IPS-18a (cell line): ENCODE results near the gene DYNLRB2.

ENCODE experiments used
- H3K27ac ChIP-seq: one replicate; pipeline ENCODE4 v1.5.1; 2013; ENCODE audit warnings: low read length
- H3K27me3 ChIP-seq: one replicate; pipeline ENCODE4 v1.6.1; 2013; ENCODE audit warnings: mild to moderate bottlenecking, low read length; ENCODE audit not compliant: control insufficient read depth, insufficient read depth
- H3K36me3 ChIP-seq: one replicate; pipeline ENCODE4 v1.6.1; 2013; ENCODE audit warnings: low read depth, low read length; ENCODE audit not compliant: control insufficient read depth
- H3K4me1 ChIP-seq: one replicate; pipeline ENCODE4 v1.6.1; 2013; ENCODE audit warnings: low read depth, low read length; ENCODE audit not compliant: control insufficient read depth
- H3K4me3 ChIP-seq: one replicate; pipeline ENCODE4 v1.5.1; 2013; ENCODE audit warnings: low read length
- H3K9ac ChIP-seq: one replicate; pipeline ENCODE4 v1.6.1; 2013; ENCODE audit warnings: mild to moderate bottlenecking, low read length, moderate library complexity
- H3K9me3 ChIP-seq: one replicate; pipeline ENCODE4 v1.6.1; 2013; ENCODE audit warnings: low read depth, low read length; ENCODE audit not compliant: control insufficient read depth

The DYNLRB2 gene

DNA sequence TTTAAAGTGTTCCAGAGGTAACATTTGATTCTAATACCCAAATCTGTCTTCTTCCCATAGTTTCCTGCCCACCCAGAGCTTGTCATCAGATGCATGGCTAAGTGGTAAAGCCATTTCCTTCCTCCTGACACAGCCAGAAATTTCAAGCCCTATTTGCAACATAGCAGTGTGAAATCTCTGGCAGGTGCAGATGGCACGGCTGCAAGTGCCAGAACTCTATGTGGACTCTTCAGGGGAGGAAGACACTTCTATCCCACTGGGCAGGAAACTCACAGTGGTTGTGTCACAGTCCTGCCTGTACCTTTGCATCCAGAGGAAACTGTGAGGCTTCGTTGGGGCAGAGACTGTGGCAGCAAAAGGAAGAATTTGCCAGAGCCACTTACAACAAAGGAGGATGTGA lies 13.2 kb downstream of the DYNLRB2 start:
- H3K4me3 ChIP-seq, result no peak overlapping the region
- no peaks in the 10 kb centered on the region for H3K9me3 ChIP-seq
- H3K36me3 ChIP-seq, result no peaks in the 10 kb centered on the region
- H3K4me1 ChIP-seq, result no peaks in the 10 kb centered on the region
- H3K27me3 ChIP-seq, result no peaks in the 10 kb centered on the region
- H3K27ac ChIP-seq, result no peak overlapping the region
- H3K9ac ChIP-seq, result no peak overlapping the region

GRCh38 chr16:80556481-80556880 lies 15.7 kb downstream of the DYNLRB2 start:
- Histone ChIP-seq H3K9me3 (no peaks in the 10 kb centered on the region), H3K4me3 (no peak overlapping the region), H3K36me3 (no peaks in the 10 kb centered on the region), H3K4me1 (no peaks in the 10 kb centered on the region), H3K27me3 (no peaks in the 10 kb centered on the region), H3K27ac (no peak overlapping the region), H3K9ac (no peak overlapping the region)

DNA sequence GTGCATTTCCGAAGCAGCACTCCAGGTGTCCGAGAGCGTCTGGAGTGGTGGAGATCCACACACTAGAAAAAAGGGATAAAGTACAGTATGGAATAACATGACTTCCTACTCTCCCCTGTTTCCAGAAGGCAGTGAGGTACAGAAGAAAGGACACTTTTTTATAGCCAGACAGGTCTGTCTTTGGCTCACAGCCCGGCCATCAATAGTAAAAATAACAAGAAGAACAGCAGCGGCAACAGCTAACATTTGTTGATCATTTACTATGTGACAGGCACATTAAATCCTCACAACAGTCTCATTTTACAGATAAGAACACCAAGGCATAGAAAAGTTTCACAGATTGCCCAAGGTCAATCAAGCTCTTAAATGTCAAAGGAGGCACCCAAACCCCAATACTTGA lies 16.2 kb downstream of the DYNLRB2 start:
- Histone ChIP-seq H3K9ac (no peak overlapping the region), H3K27me3 (no peaks in the 10 kb centered on the region), H3K36me3 (no peaks in the 10 kb centered on the region), H3K27ac (no peak overlapping the region), H3K9me3 (no peaks in the 10 kb centered on the region), H3K4me1 (no peaks in the 10 kb centered on the region), H3K4me3 (no peak overlapping the region)

GRCh38 chr16:80559369-80559768 lies 18.6 kb downstream of the DYNLRB2 start:
- Histone ChIP-seq H3K9me3 (no peaks in the 10 kb centered on the region), H3K27ac (no peak overlapping the region), H3K4me1 (no peaks in the 10 kb centered on the region), H3K9ac (no peak overlapping the region), H3K36me3 (no peaks in the 10 kb centered on the region), H3K27me3 (no peaks in the 10 kb centered on the region), H3K4me3 (no peak overlapping the region)

DNA sequence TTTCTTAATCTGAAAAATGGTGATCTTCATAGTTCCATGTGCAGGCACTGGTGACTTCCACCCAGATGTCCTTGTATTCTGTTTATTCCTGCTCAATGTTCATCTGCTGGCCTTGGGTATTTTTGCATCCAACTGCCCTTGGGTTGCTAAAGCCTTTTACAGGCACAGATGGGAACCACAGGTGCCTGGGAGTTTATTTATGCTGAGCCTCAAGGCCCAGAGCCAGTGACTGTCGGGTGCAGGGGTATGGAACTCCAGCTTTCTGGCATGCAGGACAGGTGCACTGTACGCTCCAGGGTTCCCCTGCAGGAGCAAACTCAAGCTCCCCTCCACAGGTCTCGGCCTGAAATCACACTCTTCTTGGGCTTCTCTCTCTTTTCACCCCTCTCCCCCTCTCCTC lies 22.3 kb downstream of the DYNLRB2 start:
- Histone ChIP-seq H3K36me3 (no peaks in the 10 kb centered on the region), H3K9me3 (no peaks in the 10 kb centered on the region), H3K9ac (no peak overlapping the region), H3K27ac (no peak overlapping the region), H3K4me3 (no peak overlapping the region), H3K27me3 (no peaks in the 10 kb centered on the region), H3K4me1 (no peaks in the 10 kb centered on the region)

DNA sequence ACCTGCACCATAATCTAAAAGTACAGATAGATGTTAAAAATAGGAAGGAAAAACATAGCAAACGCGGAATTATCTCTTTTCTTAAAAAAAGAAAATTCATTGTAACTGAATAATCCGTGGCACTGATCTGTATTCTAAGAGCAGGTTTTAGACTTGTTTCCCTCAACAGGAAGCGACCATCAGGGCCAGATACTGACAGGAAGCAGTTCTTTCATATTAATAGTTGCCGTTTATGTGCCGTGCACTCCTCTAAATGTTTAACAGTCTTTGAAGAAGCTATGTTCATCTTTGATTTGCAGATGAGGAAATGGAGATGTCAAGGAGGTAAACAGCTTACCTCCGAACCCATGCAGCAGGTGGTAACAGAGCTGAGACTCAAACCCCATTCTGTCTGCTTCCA lies 23.6 kb downstream of the DYNLRB2 start:
- Histone ChIP-seq H3K9me3 (no peaks in the 10 kb centered on the region), H3K9ac (no peak overlapping the region), H3K27me3 (no peaks in the 10 kb centered on the region), H3K4me1 (no peaks in the 10 kb centered on the region), H3K27ac (no peak overlapping the region), H3K36me3 (no peaks in the 10 kb centered on the region), H3K4me3 (no peak overlapping the region)

GRCh38 chr16:80569440-80570105 lies 28.8 kb downstream of the DYNLRB2 start:
- no peak overlapping the region for H3K27ac ChIP-seq
- no peaks in the 10 kb centered on the region for H3K9me3 ChIP-seq
- no peak overlapping the region for H3K4me3 ChIP-seq
- H3K27me3 ChIP-seq, result no peaks in the 10 kb centered on the region
- H3K9ac ChIP-seq, result no peak overlapping the region
- H3K36me3 ChIP-seq, result no peaks in the 10 kb centered on the region
- H3K4me1 ChIP-seq, result no peaks in the 10 kb centered on the region

GRCh38 chr16:80570106-80570478 lies 29.3 kb downstream of the DYNLRB2 start:
- no peaks in the 10 kb centered on the region for H3K36me3 ChIP-seq

GRCh38 chr16:80573700-80574120 lies 32.9 kb downstream of the DYNLRB2 start:
- no peaks in the 10 kb centered on the region for H3K36me3 ChIP-seq
- no peak overlapping the region for H3K27ac ChIP-seq
- no peaks in the 10 kb centered on the region for H3K9me3 ChIP-seq
- H3K4me1 ChIP-seq, result no peaks in the 10 kb centered on the region
- no peak overlapping the region for H3K9ac ChIP-seq
- H3K4me3 ChIP-seq, result no peak overlapping the region
- no peaks in the 10 kb centered on the region for H3K27me3 ChIP-seq

More at GRCh38 chr16:80570106-80570478, 29.3 kb downstream of the DYNLRB2 start:
- no peaks in the 10 kb centered on the region for H3K27me3 ChIP-seq
- H3K4me3 ChIP-seq, result no peak overlapping the region
- H3K9ac ChIP-seq, result no peak overlapping the region
- H3K9me3 ChIP-seq, result no peaks in the 10 kb centered on the region
- no peak overlapping the region for H3K27ac ChIP-seq
- no peaks in the 10 kb centered on the region for H3K4me1 ChIP-seq

GRCh38 chr16:80576343-80576912 lies 35.6 kb downstream of the DYNLRB2 start:
- no peaks in the 10 kb centered on the region for H3K4me1 ChIP-seq
- H3K36me3 ChIP-seq, result no peaks in the 10 kb centered on the region
- H3K27me3 ChIP-seq, result no peaks in the 10 kb centered on the region
- H3K4me3 ChIP-seq, result no peak overlapping the region
- no peak overlapping the region for H3K9ac ChIP-seq
- H3K9me3 ChIP-seq, result no peaks in the 10 kb centered on the region
- no peak overlapping the region for H3K27ac ChIP-seq

- H3K4me3 ChIP-seq, result no peak overlapping the region
- H3K9me3 ChIP-seq, result no peaks in the 10 kb centered on the region
- H3K36me3 ChIP-seq, result no peaks in the 10 kb centered on the region
- no peaks in the 10 kb centered on the region for H3K27me3 ChIP-seq
- H3K9ac ChIP-seq, result no peak overlapping the region
- H3K4me1 ChIP-seq, result no peaks in the 10 kb centered on the region
- no peak overlapping the region for H3K27ac ChIP-seq
Observed at GRCh38 chr16:80577485-80578280, 36.9 kb downstream of the DYNLRB2 start.
